GM19324 (cell line): ENCODE data around the gene COL18A1.
"Not testable (repeated sequence)": the region's sequence is repeated elsewhere in the genome, so short reads cannot be mapped to it uniquely, and the experiment has no call there.

Experiments used
- ATAC-seq: cut with Tn5 transposase; IDR thresholded peaks from one replicate; pipeline ENCODE4 v1.9.1; 2021; ENCODE audit warnings: mild to moderate bottlenecking, moderate library complexity; ENCODE audit not compliant: unreplicated experiment, low FRiP score

The COL18A1 gene

GRCh38 chr21:45501081-45502005 lies 96.4 kb downstream of the COL18A1 start:
- not testable (repeated sequence) for ATAC-seq

GRCh38 chr21:45502006-45502345 lies 97.0 kb downstream of the COL18A1 start:
- ATAC-seq, result no peak

- ATAC-seq, result no peak
Observed at GRCh38 chr21:45502600-45502999, 97.6 kb downstream of the COL18A1 start.

- not testable (repeated sequence) for ATAC-seq
Observed at GRCh38 chr21:45503226-45503625, 98.3 kb downstream of the COL18A1 start.

- no peak for ATAC-seq
Observed at GRCh38 chr21:45504021-45504515, 99.1 kb downstream of the COL18A1 start.

GRCh38 chr21:45504516-45505415 lies 99.8 kb downstream of the COL18A1 start:
- no peak for ATAC-seq

- ATAC-seq, result no peak
Observed at GRCh38 chr21:45505416-45506021, 100.6 kb downstream of the COL18A1 start.

GRCh38 chr21:45506241-45506817 lies 101.4 kb downstream of the COL18A1 start:
- no peak for ATAC-seq

GRCh38 chr21:45506836-45507522 lies 102.0 kb downstream of the COL18A1 start:
- no peak for ATAC-seq

- no peak for ATAC-seq
Observed at GRCh38 chr21:45507523-45507875, 102.5 kb downstream of the COL18A1 start.

- ATAC-seq, result no peak
Observed at GRCh38 chr21:45507888-45508508, 103.0 kb downstream of the COL18A1 start.

GRCh38 chr21:45508607-45509565 lies 103.9 kb downstream of the COL18A1 start:
- ATAC-seq, result no peak

- no peak for ATAC-seq
Observed at GRCh38 chr21:45509566-45510465, 104.9 kb downstream of the COL18A1 start.

- ATAC-seq, result no peak
Observed at GRCh38 chr21:45510466-45510955, 105.5 kb downstream of the COL18A1 start.

GRCh38 chr21:45511007-45511406 lies 106.0 kb downstream of the COL18A1 start:
- no peak for ATAC-seq

- no peak for ATAC-seq
Observed at GRCh38 chr21:45511661-45512431, 106.9 kb downstream of the COL18A1 start.
